Trophoblast cell (in vitro differentiated cells and primary cell): ENCODE results near the gene MYO1B.

ENCODE experiments used
- DNase-seq, 2 donors: peaks; one replicate each; pipeline ENCODE4 v3.0.0-alpha.2; 2016
- H2AFZ ChIP-seq: 2 replicates; pipeline ENCODE4 v1.6.1; 2013; ENCODE audit warnings: low read length, moderate library complexity, mild to moderate bottlenecking; ENCODE audit not compliant: insufficient read depth, poor library complexity
- H2AK5ac ChIP-seq: 2 replicates; pipeline ENCODE4 v1.6.1; 2013; ENCODE audit warnings: mild to moderate bottlenecking, low read length
- H2BK120ac ChIP-seq: 2 replicates; pipeline ENCODE4 v1.6.1; 2013; ENCODE audit warnings: low read length, mild to moderate bottlenecking, moderate library complexity; ENCODE audit not compliant: insufficient read depth, poor library complexity
- H2BK12ac ChIP-seq: 2 replicates; pipeline ENCODE4 v1.6.1; 2013; ENCODE audit warnings: mild to moderate bottlenecking, low read length, moderate library complexity
- H2BK5ac ChIP-seq: 2 replicates; pipeline ENCODE4 v1.6.1; 2013; ENCODE audit warnings: low read length, low read depth, moderate library complexity, mild to moderate bottlenecking; ENCODE audit not compliant: poor library complexity
- H3K14ac ChIP-seq: 2 replicates; pipeline ENCODE4 v1.6.1; 2013; ENCODE audit warnings: mild to moderate bottlenecking, low read length
- H3K18ac ChIP-seq: 2 replicates; pipeline ENCODE4 v1.6.1; 2013; ENCODE audit warnings: mild to moderate bottlenecking, low read length
- H3K23ac ChIP-seq: 2 replicates; pipeline ENCODE4 v1.6.1; 2013; ENCODE audit warnings: low read length
- H3K27ac ChIP-seq: 2 replicates; pipeline ENCODE4 v1.5.1; 2013; ENCODE audit warnings: low read depth, mild to moderate bottlenecking, inconsistent platforms, low read length, moderate library complexity
- H3K27me3 ChIP-seq: 2 replicates; pipeline ENCODE4 v1.6.1; 2013; ENCODE audit warnings: inconsistent platforms, mild to moderate bottlenecking, low read length, moderate library complexity; ENCODE audit not compliant: insufficient read depth
- H3K36me3 ChIP-seq, 2 experiments: 1 replicate in 1 of 2; 2 replicates in 1 of 2; pipeline ENCODE4 v1.6.1; 2013; ENCODE audit warnings: low read length in 2 of 2, mild to moderate bottlenecking in 2 of 2, moderate library complexity in 1 of 2; ENCODE audit not compliant: insufficient read depth in 2 of 2, control insufficient read depth in 1 of 2
- H3K4ac ChIP-seq: 2 replicates; pipeline ENCODE4 v1.6.1; 2013; ENCODE audit warnings: low read depth, mild to moderate bottlenecking, low read length, moderate library complexity
- H3K4me1 ChIP-seq, 2 experiments: 1 replicate in 1 of 2; 2 replicates in 1 of 2; pipeline ENCODE4 v1.6.1; 2013; ENCODE audit warnings: low read length in 2 of 2, mild to moderate bottlenecking in 2 of 2, moderate library complexity in 1 of 2; ENCODE audit not compliant: insufficient read depth in 2 of 2, control insufficient read depth in 1 of 2
- H3K4me2 ChIP-seq: 2 replicates; pipeline ENCODE4 v1.6.1; 2013; ENCODE audit warnings: inconsistent platforms, mild to moderate bottlenecking, low read length, moderate library complexity
- H3K4me3 ChIP-seq: 2 replicates; pipeline ENCODE4 v1.5.1; 2013; ENCODE audit warnings: mild to moderate bottlenecking, low read depth, low read length, inconsistent platforms
- H3K79me1 ChIP-seq: one replicate; pipeline ENCODE4 v1.6.1; 2013; ENCODE audit warnings: low read length
- H3K79me2 ChIP-seq: 2 replicates; pipeline ENCODE4 v1.6.1; 2013; ENCODE audit warnings: low read length, mild to moderate bottlenecking; ENCODE audit not compliant: control insufficient read depth, insufficient read depth, poor library complexity
- H3K9ac ChIP-seq: 2 replicates; pipeline ENCODE4 v1.6.1; 2013; ENCODE audit warnings: mild to moderate bottlenecking, low read length
- H3K9me3 ChIP-seq: 2 replicates; pipeline ENCODE4 v1.6.1; 2013; ENCODE audit warnings: low read depth, mild to moderate bottlenecking, control low read depth, inconsistent platforms, low read length; ENCODE audit not compliant: insufficient read depth
- H4K12ac ChIP-seq: 2 replicates; pipeline ENCODE4 v1.6.1; 2013; ENCODE audit warnings: low read depth, mild to moderate bottlenecking, low read length, moderate library complexity
- H4K8ac ChIP-seq: 2 replicates; pipeline ENCODE4 v1.6.1; 2013; ENCODE audit warnings: low read depth, mild to moderate bottlenecking, low read length, moderate library complexity
- H4K91ac ChIP-seq: one replicate; pipeline ENCODE4 v1.6.1; 2013; ENCODE audit warnings: low read depth, mild to moderate bottlenecking, low read length, moderate library complexity
- WGBS: extraction: QIAGEN DNeasy Blood & Tissue Kit; methylation state at CpG from one replicate; pipeline ENCODE4 v1.1.7; 2013; ENCODE audit warnings: missing lambda C conversion rate; ENCODE audit not compliant: insufficient read length, insufficient coverage; ENCODE audit errors: extremely low coverage; 5-methylcytosine and 5-hydroxymethylcytosine counted together

Gene MYO1B

DNA sequence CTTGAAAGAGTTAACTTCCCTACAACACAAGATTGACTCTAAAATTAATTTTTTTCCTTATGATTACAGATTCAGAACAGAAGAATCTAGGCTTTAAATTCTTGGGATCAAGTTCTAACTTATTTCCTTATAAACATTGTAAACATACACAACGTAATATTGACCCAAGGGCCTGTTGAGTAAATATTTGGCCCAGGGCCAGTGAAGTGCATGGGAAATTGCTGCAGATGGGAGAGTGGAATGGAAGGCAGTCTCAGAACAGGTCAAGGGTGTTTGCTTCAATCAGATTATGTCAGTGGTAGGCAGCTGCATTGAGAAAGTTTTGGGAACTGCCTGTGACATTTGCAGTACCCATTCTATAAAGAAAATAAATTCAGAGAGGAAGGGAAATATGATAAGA, 137.6 kb downstream of the MYO1B start:
- no CpG with 5 or more reads among the region's 1 CpG for WGBS
- H3K18ac ChIP-seq, result no peak overlapping the region
- no peaks in the 10 kb centered on the region for H3K79me1 ChIP-seq
- no peak overlapping the region for H4K91ac ChIP-seq
- no peaks in the 10 kb centered on the region for H3K27me3 ChIP-seq
- no peak overlapping the region for H2BK120ac ChIP-seq
- no peak overlapping the region for H2AFZ ChIP-seq
- no peak overlapping the region for H2BK12ac ChIP-seq
- H3K4me3 ChIP-seq, result no peak overlapping the region
- peaks cover 9 to 20% of the 10 kb centered on the region in 2 experiments for H3K36me3 ChIP-seq
- H3K23ac ChIP-seq, result no peak overlapping the region
- H3K9ac ChIP-seq, result no peak overlapping the region
- no peak overlapping the region for H3K4me2 ChIP-seq
- no peaks in the 10 kb centered on the region for H3K4me1 ChIP-seq
- no peak overlapping the region for H4K8ac ChIP-seq
- no peak overlapping the region for H2AK5ac ChIP-seq
- no peak overlapping the region for H4K12ac ChIP-seq
- no peak overlapping the region for H3K4ac ChIP-seq
- no peak overlapping the region for H2BK5ac ChIP-seq
- no peaks in the 10 kb centered on the region for H3K79me2 ChIP-seq
- no peaks in the 10 kb centered on the region for H3K9me3 ChIP-seq
- peak; percentile 54 to 86 for DNase-seq
- no peak overlapping the region for H3K27ac ChIP-seq
- no peak overlapping the region for H3K14ac ChIP-seq

- Histone ChIP-seq H4K12ac (no peak overlapping the region), H3K27me3 (no peaks in the 10 kb centered on the region), H3K9ac (no peak overlapping the region), H3K79me1 (no peaks in the 10 kb centered on the region), H3K4ac (no peak overlapping the region), H4K8ac (no peak overlapping the region), H3K79me2 (no peaks in the 10 kb centered on the region), H2BK5ac (no peak overlapping the region), H3K9me3 (no peaks in the 10 kb centered on the region), H2BK12ac (no peak overlapping the region), H3K4me2 (no peak overlapping the region), H3K36me3 (peaks cover 9 to 20% of the 10 kb centered on the region in 2 experiments), H2BK120ac (no peak overlapping the region), H2AK5ac (no peak overlapping the region), H2AFZ (no peak overlapping the region), H3K27ac (no peak overlapping the region), H3K4me3 (no peak overlapping the region), H4K91ac (no peak overlapping the region), H3K4me1 (no peaks in the 10 kb centered on the region), H3K18ac (no peak overlapping the region), H3K23ac (no peak overlapping the region), H3K14ac (no peak overlapping the region)
- no peak for DNase-seq
- no CpG with 5 or more reads among the region's 1 CpG for WGBS
These were observed 138.3 kb downstream of the MYO1B start for GRCh38 chr2:191383486-191383885.

GRCh38 chr2:191384829-191385228, 139.6 kb downstream of the MYO1B start:
- Histone ChIP-seq H2AK5ac (no peak overlapping the region), H3K27ac (no peak overlapping the region), H3K4me3 (no peak overlapping the region), H2BK120ac (no peak overlapping the region), H2BK12ac (no peak overlapping the region), H3K4ac (no peak overlapping the region), H3K23ac (no peak overlapping the region), H4K91ac (no peak overlapping the region), H4K8ac (no peak overlapping the region), H3K79me2 (no peaks in the 10 kb centered on the region), H3K9me3 (no peaks in the 10 kb centered on the region), H3K79me1 (no peaks in the 10 kb centered on the region), H3K27me3 (no peaks in the 10 kb centered on the region), H4K12ac (no peak overlapping the region), H3K14ac (no peak overlapping the region), H2BK5ac (no peak overlapping the region), H3K4me1 (no peaks in the 10 kb centered on the region), H3K9ac (no peak overlapping the region), H3K36me3 (peaks cover 12 to 26% of the 10 kb centered on the region in 2 experiments), H3K4me2 (no peak overlapping the region), H2AFZ (no peak overlapping the region), H3K18ac (no peak overlapping the region)
- DNase-seq, result no peak
- WGBS, result no CpG with 5 or more reads among the region's 2 CpGs

GRCh38 chr2:191385416-191386160, 140.4 kb downstream of the MYO1B start:
- no peaks in the 10 kb centered on the region for H3K9me3 ChIP-seq
- no peak overlapping the region for H4K8ac ChIP-seq
- H3K4me1 ChIP-seq, result no peaks in the 10 kb centered on the region
- no CpG with 5 or more reads among the region's 6 CpGs for WGBS
- no peak overlapping the region for H3K4me3 ChIP-seq
- peak overlapping the region; percentile 57 for H3K9ac ChIP-seq
- H4K12ac ChIP-seq, result no peak overlapping the region
- H3K23ac ChIP-seq, result no peak overlapping the region
- peaks cover 14 to 27% of the 10 kb centered on the region in 2 experiments for H3K36me3 ChIP-seq
- no peak overlapping the region for H2AK5ac ChIP-seq
- H3K27ac ChIP-seq, result no peak overlapping the region
- no peak for DNase-seq
- H2BK5ac ChIP-seq, result no peak overlapping the region
- H3K14ac ChIP-seq, result no peak overlapping the region
- H2BK12ac ChIP-seq, result no peak overlapping the region
- H3K18ac ChIP-seq, result no peak overlapping the region
- H3K27me3 ChIP-seq, result no peaks in the 10 kb centered on the region
- H3K4ac ChIP-seq, result no peak overlapping the region
- no peak overlapping the region for H4K91ac ChIP-seq
- H2AFZ ChIP-seq, result no peak overlapping the region
- H3K79me1 ChIP-seq, result no peaks in the 10 kb centered on the region
- H2BK120ac ChIP-seq, result no peak overlapping the region
- no peak overlapping the region for H3K4me2 ChIP-seq
- H3K79me2 ChIP-seq, result no peaks in the 10 kb centered on the region
